Sigmoid colon (tissue), 3 donors: Measurements from ENCODE around the gene CD8A.

Experiments
- POLR2A ChIP-seq, 2 donors: fragments of 450-650 bp; IDR thresholded peaks; one replicate each; pipeline ENCODE4 v1.6.1; 2016; ENCODE audit warnings: antibody characterized with exemption in 2 of 2, mild to moderate bottlenecking in 2 of 2, moderate library complexity in 2 of 2
- TF ChIP-seq, protein P1 (sequence below), 4 experiments: fragments of 450-650 bp in 3 of 4; fragments of 200-600 bp in 1 of 4; IDR thresholded peaks; one replicate each; pipeline ENCODE4 v1.5.1; 2016 to 2019; ENCODE audit warnings: antibody characterized with exemption in 4 of 4, mild to moderate bottlenecking in 3 of 4, moderate library complexity in 2 of 4

DNA sequence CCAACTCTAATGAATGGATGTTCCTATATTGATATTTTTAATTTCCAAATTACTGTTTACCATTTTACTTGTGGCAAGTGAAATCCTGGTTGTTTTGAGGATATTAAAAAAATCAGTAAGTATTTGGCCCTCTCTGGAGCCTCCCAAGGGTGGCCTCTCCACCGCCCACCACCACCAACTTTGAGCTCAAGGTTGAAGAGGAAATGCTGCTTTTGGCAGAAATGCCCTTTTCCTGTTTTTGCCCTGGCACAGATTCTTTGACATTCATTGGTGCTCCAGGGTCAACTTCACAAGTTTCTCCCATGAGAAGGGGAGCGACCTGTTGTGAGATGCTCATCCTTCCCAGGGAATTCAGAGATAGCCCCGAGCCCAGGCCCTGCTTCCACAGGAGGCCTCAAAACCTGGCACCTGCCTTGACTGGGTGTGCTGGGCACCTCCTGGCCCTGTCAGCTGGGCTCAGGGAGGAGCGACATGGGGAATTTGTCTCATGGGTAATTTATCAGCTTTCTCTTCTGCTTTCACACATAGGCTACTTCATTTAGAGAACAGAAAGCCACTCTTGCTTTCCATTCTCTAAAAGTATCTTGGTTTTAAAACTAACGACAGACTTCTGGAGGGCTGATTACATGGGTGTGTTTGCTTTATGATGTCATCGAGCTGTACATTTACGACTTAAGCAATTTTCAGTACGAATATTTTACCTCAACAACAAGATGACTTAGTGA is 6.9 kb downstream of the CD8A start:
- TF ChIP-seq, protein P1, sequence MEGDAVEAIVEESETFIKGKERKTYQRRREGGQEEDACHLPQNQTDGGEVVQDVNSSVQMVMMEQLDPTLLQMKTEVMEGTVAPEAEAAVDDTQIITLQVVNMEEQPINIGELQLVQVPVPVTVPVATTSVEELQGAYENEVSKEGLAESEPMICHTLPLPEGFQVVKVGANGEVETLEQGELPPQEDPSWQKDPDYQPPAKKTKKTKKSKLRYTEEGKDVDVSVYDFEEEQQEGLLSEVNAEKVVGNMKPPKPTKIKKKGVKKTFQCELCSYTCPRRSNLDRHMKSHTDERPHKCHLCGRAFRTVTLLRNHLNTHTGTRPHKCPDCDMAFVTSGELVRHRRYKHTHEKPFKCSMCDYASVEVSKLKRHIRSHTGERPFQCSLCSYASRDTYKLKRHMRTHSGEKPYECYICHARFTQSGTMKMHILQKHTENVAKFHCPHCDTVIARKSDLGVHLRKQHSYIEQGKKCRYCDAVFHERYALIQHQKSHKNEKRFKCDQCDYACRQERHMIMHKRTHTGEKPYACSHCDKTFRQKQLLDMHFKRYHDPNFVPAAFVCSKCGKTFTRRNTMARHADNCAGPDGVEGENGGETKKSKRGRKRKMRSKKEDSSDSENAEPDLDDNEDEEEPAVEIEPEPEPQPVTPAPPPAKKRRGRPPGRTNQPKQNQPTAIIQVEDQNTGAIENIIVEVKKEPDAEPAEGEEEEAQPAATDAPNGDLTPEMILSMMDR (IDR thresholded peaks at IDR 0.05) = no peak
- TF ChIP-seq POLR2A (IDR thresholded peaks at IDR 0.05) = no peak
